Mesendoderm (in vitro differentiated cells): ENCODE results near the gene LEMD2.
A peak's percentile ranks its signal among the peaks of the same experiment; 100 is the strongest.

ENCODE experiments used
- DNase-seq: peaks from one replicate; pipeline ENCODE4 v3.0.0; 2013
- H2AK5ac ChIP-seq: 2 replicates; pipeline ENCODE4 v1.6.1; 2013; ENCODE audit warnings: low read length, inconsistent platforms
- H2BK120ac ChIP-seq: 2 replicates; pipeline ENCODE4 v1.6.1; 2013; ENCODE audit warnings: low read depth, mild to moderate bottlenecking, low read length, moderate library complexity, mixed read lengths
- H2BK15ac ChIP-seq: replicated peaks from 2 replicates; pipeline ENCODE4 v1.6.1; 2013; ENCODE audit warnings: low read depth, mild to moderate bottlenecking, moderate library complexity
- H2BK5ac ChIP-seq: 2 replicates; pipeline ENCODE4 v1.6.1; 2013; ENCODE audit warnings: low read length, inconsistent platforms
- H3K18ac ChIP-seq: 2 replicates; pipeline ENCODE4 v1.6.1; 2013; ENCODE audit warnings: mild to moderate bottlenecking, low read length, mixed read lengths
- H3K23ac ChIP-seq: one replicate; pipeline ENCODE4 v1.6.1; 2013; ENCODE audit warnings: low read length
- H3K27ac ChIP-seq: 2 replicates; pipeline ENCODE4 v1.5.1; 2013; ENCODE audit warnings: low read depth, mild to moderate bottlenecking, inconsistent platforms, low read length, moderate library complexity
- H3K27me3 ChIP-seq: 2 replicates; pipeline ENCODE4 v1.6.1; 2013; ENCODE audit warnings: low read length, control low read depth, mild to moderate bottlenecking, inconsistent platforms; ENCODE audit not compliant: insufficient read depth, poor library complexity
- H3K36me3 ChIP-seq: 2 replicates; pipeline ENCODE4 v1.6.1; 2013; ENCODE audit warnings: low read length, inconsistent platforms; ENCODE audit not compliant: control insufficient read depth, insufficient read depth
- H3K4ac ChIP-seq: one replicate; pipeline ENCODE4 v1.6.1; 2013; ENCODE audit warnings: low read depth, mild to moderate bottlenecking, low read length, moderate library complexity
- H3K4me1 ChIP-seq: 2 replicates; pipeline ENCODE4 v1.6.1; 2013; ENCODE audit warnings: low read depth, low read length, inconsistent platforms; ENCODE audit not compliant: control insufficient read depth
- H3K4me2 ChIP-seq: 2 replicates; pipeline ENCODE4 v1.6.1; 2013; ENCODE audit warnings: low read length
- H3K4me3 ChIP-seq: 2 replicates; pipeline ENCODE4 v1.5.1; 2013; ENCODE audit warnings: mild to moderate bottlenecking, low read length
- H3K56ac ChIP-seq: one replicate; pipeline ENCODE4 v1.6.1; 2013; ENCODE audit warnings: low read length
- H3K79me1 ChIP-seq: 2 replicates; pipeline ENCODE4 v1.6.1; 2013; ENCODE audit warnings: low read length, inconsistent platforms
- H3K79me2 ChIP-seq: 2 replicates; pipeline ENCODE4 v1.6.1; 2013; ENCODE audit warnings: mild to moderate bottlenecking, low read length; ENCODE audit not compliant: control insufficient read depth, insufficient read depth
- H3K9ac ChIP-seq: 2 replicates; pipeline ENCODE4 v1.6.1; 2013; ENCODE audit warnings: low read length, inconsistent platforms
- H4K5ac ChIP-seq: one replicate; pipeline ENCODE4 v1.6.1; 2013; ENCODE audit warnings: low read length
- H4K8ac ChIP-seq: one replicate; pipeline ENCODE4 v1.6.1; 2013; ENCODE audit warnings: low read depth, mild to moderate bottlenecking, control low read depth, low read length, moderate library complexity
- WGBS: extraction: QIAGEN DNeasy Blood & Tissue Kit; methylation state at CpG from one replicate; pipeline ENCODE4 v1.1.7; 2013; ENCODE audit warnings: low lambda C conversion rate, missing lambda C conversion rate; ENCODE audit not compliant: insufficient coverage; ENCODE audit errors: extremely low coverage; 5-methylcytosine and 5-hydroxymethylcytosine counted together

LEMD2 gene

GRCh38 chr6:33738879-33739278 lies 50.1 kb downstream of the LEMD2 start:
- Histone ChIP-seq H3K4me2 (no peak overlapping the region), H3K27ac (no peak overlapping the region), H3K79me1 (no peaks in the 10 kb centered on the region), H3K9ac (no peak overlapping the region), H3K27me3 (no peaks in the 10 kb centered on the region), H2BK120ac (no peak overlapping the region), H3K79me2 (no peaks in the 10 kb centered on the region), H2BK15ac (no peak overlapping the region), H2AK5ac (no peak overlapping the region), H3K23ac (no peak overlapping the region), H3K36me3 (no peaks in the 10 kb centered on the region), H3K18ac (no peak overlapping the region), H3K4me3 (no peak overlapping the region), H3K56ac (no peak overlapping the region), H2BK5ac (no peak overlapping the region), H4K8ac (no peak overlapping the region), H4K5ac (no peak overlapping the region), H3K4ac (no peak overlapping the region), H3K4me1 (no peaks in the 10 kb centered on the region)
- DNase-seq: no peak
- WGBS: no CpG with 5 or more reads among the region's 5 CpGs

DNA sequence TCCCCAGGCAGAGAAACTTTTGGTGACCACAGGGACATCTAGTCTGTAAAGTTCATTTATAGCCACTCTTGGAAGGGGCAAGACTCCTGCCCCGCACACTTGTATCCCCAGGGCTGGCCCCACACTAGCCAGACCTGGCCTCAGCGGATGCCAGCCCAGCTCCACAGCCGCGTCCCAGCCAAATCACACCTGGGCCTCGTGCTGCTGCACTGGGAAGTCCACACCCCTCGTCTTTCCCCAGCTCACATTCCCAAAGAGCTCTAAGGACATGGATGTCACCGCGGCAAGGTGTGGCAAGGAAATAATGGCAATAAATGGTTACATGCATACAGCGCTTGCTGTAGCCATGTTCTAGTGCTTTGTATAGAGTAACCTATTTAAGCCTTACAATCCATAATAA lies 50.8 kb downstream of the LEMD2 start:
- H4K8ac ChIP-seq: no peak overlapping the region
- H4K5ac ChIP-seq: no peak overlapping the region

GRCh38 chr6:33737267-33738026 lies 51.5 kb downstream of the LEMD2 start:
- H3K23ac ChIP-seq: no peak overlapping the region
- H4K5ac ChIP-seq: no peak overlapping the region
- no peak overlapping the region for H2BK5ac ChIP-seq
- H4K8ac ChIP-seq: no peak overlapping the region
- no peaks in the 10 kb centered on the region for H3K36me3 ChIP-seq
- H3K4ac ChIP-seq: no peak overlapping the region
- H3K56ac ChIP-seq: peak overlapping the region; percentile 3
- WGBS: no CpG with 5 or more reads among the region's 15 CpGs
- no peak overlapping the region for H2AK5ac ChIP-seq
- H3K79me1 ChIP-seq: no peaks in the 10 kb centered on the region
- H3K4me1 ChIP-seq: no peaks in the 10 kb centered on the region
- H2BK120ac ChIP-seq: no peak overlapping the region
- H3K18ac ChIP-seq: no peak overlapping the region
- H2BK15ac ChIP-seq: no peak overlapping the region
- H3K4me3 ChIP-seq: no peak overlapping the region
- no peak overlapping the region for H3K4me2 ChIP-seq
- no peak overlapping the region for H3K9ac ChIP-seq
- no peaks in the 10 kb centered on the region for H3K79me2 ChIP-seq
- H3K27ac ChIP-seq: no peak overlapping the region
- no peak for DNase-seq
- no peaks in the 10 kb centered on the region for H3K27me3 ChIP-seq

More for the DNA sequence above, 50.8 kb downstream of the LEMD2 start:
- Histone ChIP-seq H3K56ac (no peak overlapping the region), H3K9ac (no peak overlapping the region), H3K79me1 (no peaks in the 10 kb centered on the region), H3K27ac (no peak overlapping the region), H2AK5ac (no peak overlapping the region), H3K4me3 (no peak overlapping the region), H2BK5ac (no peak overlapping the region), H2BK15ac (no peak overlapping the region), H3K4ac (no peak overlapping the region), H3K36me3 (no peaks in the 10 kb centered on the region), H3K27me3 (no peaks in the 10 kb centered on the region), H3K18ac (no peak overlapping the region), H3K4me2 (no peak overlapping the region), H3K79me2 (no peaks in the 10 kb centered on the region), H2BK120ac (no peak overlapping the region), H3K23ac (no peak overlapping the region), H3K4me1 (no peaks in the 10 kb centered on the region)
- no CpG with 5 or more reads among the region's 9 CpGs for WGBS
- DNase-seq: no peak

- no peak overlapping the region for H3K23ac ChIP-seq
- H3K4ac ChIP-seq: no peak overlapping the region
- H2BK120ac ChIP-seq: no peak overlapping the region
- H3K4me3 ChIP-seq: no peak overlapping the region
- H3K18ac ChIP-seq: no peak overlapping the region
- H2AK5ac ChIP-seq: no peak overlapping the region
- no peak overlapping the region for H4K8ac ChIP-seq
- no peak overlapping the region for H2BK15ac ChIP-seq
- no peaks in the 10 kb centered on the region for H3K79me2 ChIP-seq
- H3K27ac ChIP-seq: no peak overlapping the region
- H3K56ac ChIP-seq: no peak overlapping the region
- no peak overlapping the region for H2BK5ac ChIP-seq
- no peak overlapping the region for H4K5ac ChIP-seq
- H3K27me3 ChIP-seq: no peaks in the 10 kb centered on the region
- no peaks in the 10 kb centered on the region for H3K4me1 ChIP-seq
- H3K9ac ChIP-seq: no peak overlapping the region
- DNase-seq: no peak
- no peak overlapping the region for H3K4me2 ChIP-seq
- no peaks in the 10 kb centered on the region for H3K36me3 ChIP-seq
- no peaks in the 10 kb centered on the region for H3K79me1 ChIP-seq
- no CpG with 5 or more reads among the region's 18 CpGs for WGBS
Observed at GRCh38 chr6:33735216-33735615, 53.7 kb downstream of the LEMD2 start.

DNA sequence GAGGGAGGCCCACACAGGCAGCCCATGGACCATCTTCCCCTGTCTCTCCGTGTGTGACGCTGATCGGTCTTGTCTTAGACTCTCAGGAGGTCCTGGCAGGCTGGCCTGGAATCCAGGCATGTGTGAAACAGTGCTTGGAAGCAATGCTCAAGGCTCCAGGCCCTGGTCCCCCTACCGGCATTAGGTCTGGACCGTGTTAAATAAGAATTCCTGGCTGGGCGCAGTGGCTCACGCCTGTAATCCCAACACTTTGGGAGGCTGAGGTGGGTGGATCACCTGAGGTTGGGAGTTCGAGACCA lies 55.3 kb downstream of the LEMD2 start:
- no peaks in the 10 kb centered on the region for H3K27me3 ChIP-seq
- no peaks in the 10 kb centered on the region for H3K4me1 ChIP-seq
- H3K23ac ChIP-seq: no peak overlapping the region
- no peak for DNase-seq
- H4K5ac ChIP-seq: no peak overlapping the region
- H2BK120ac ChIP-seq: no peak overlapping the region
- H3K4ac ChIP-seq: no peak overlapping the region
- H3K18ac ChIP-seq: no peak overlapping the region
- no peaks in the 10 kb centered on the region for H3K79me1 ChIP-seq
- H3K4me2 ChIP-seq: no peak overlapping the region
- H4K8ac ChIP-seq: no peak overlapping the region
- WGBS: no CpG with 5 or more reads among the region's 8 CpGs
- H3K27ac ChIP-seq: no peak overlapping the region
- H3K79me2 ChIP-seq: no peaks in the 10 kb centered on the region
- H3K9ac ChIP-seq: no peak overlapping the region
- no peaks in the 10 kb centered on the region for H3K36me3 ChIP-seq
- H3K56ac ChIP-seq: no peak overlapping the region
- no peak overlapping the region for H3K4me3 ChIP-seq
- H2BK5ac ChIP-seq: no peak overlapping the region
- no peak overlapping the region for H2BK15ac ChIP-seq
- H2AK5ac ChIP-seq: no peak overlapping the region
